HG02610 (cell line): ENCODE data around the gene TRAF5.
"Not testable (repeated sequence)": the region's sequence is repeated elsewhere in the genome, so short reads cannot be mapped to it uniquely, and the experiment has no call there.

ENCODE experiments used
- ATAC-seq: cut with Tn5 transposase; IDR thresholded peaks from one replicate; pipeline ENCODE4 v1.9.1; 2021; ENCODE audit warnings: mild to moderate bottlenecking, moderate library complexity; ENCODE audit not compliant: unreplicated experiment

TRAF5 gene

GRCh38 chr1:211344152-211344618, 17.6 kb downstream of the TRAF5 start:
- no peak for ATAC-seq

GRCh38 chr1:211345719-211346118, 19.1 kb downstream of the TRAF5 start:
- ATAC-seq: no peak

- ATAC-seq: no peak
Observed at GRCh38 chr1:211347077-211347844, 20.6 kb downstream of the TRAF5 start.

DNA sequence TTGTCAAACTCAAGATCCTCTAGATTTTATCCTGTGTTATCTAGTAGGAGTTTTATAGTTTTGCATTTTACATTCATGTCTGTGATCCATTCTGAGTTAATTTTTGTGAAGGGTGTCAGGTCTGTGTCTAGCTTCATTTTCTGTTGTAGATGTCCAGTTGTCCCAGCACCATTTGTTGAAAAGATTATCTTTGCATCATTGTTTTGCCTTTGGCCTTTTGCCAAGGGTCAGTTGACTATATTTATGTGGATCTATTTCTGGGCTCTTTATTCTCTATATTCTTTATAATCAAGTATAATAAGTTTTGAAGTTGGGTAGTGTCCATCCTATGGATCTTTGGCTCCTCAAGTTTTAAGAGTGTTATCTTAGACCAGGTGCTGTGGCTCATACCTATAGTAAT, 21.9 kb downstream of the TRAF5 start:
- no peak for ATAC-seq

GRCh38 chr1:211349741-211350140, 23.1 kb downstream of the TRAF5 start:
- ATAC-seq: no peak

DNA sequence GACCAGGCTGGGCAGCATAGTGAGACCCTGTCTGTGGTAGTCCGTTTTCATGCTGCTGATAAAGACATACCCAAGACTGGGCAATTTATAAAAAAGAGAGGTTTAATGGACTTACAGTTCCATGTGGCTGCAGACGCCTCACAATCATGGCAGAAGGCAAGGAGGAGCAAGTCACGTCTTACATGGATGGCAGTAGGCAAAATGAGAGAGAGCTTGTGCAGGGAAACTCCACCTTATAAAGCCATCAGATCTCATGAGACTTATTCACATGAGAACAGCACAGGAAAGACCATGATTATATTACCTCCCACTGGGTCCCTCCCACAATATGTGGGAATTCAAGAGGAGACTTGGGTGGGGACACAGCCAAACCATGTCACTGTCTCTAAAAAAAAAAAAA, 25.4 kb downstream of the TRAF5 start:
- ATAC-seq: not testable (repeated sequence)

GRCh38 chr1:211352465-211352864, 25.8 kb downstream of the TRAF5 start:
- ATAC-seq: no peak

- ATAC-seq: peak; percentile 84
Observed at GRCh38 chr1:211352985-211353515, 26.4 kb downstream of the TRAF5 start.

DNA sequence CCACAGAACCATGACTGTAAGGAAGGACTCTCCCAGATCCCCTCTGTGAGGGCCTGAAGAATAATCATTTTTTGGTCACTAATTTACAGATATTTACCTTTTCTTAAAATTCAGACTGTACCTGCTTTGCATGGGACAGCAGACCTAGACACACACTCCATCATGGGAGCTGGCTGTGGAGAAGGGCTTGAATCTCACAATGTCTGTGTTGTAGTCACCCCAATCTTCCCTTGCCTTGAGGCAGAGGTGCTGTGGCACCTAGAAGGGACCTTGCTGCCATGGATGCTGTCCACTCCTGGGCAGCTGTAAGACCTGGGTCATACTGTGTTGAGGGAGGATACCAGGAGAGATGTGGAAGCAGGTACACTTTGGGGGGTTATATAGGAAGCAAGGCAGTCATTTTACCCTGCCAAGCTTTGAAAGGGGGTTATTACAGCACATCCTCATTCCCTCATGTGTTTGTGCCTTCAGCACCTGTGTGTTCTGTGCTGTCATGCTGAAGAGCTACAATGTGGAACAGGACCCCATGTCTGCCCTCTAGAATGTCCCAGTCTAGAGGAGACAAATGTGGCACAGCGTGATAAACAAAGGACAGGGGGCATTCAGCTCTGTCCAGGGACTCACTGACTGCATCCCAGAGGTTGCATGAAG, 27.1 kb downstream of the TRAF5 start:
- ATAC-seq: no peak

- no peak for ATAC-seq
Observed at GRCh38 chr1:211355873-211356272, 29.2 kb downstream of the TRAF5 start.

DNA sequence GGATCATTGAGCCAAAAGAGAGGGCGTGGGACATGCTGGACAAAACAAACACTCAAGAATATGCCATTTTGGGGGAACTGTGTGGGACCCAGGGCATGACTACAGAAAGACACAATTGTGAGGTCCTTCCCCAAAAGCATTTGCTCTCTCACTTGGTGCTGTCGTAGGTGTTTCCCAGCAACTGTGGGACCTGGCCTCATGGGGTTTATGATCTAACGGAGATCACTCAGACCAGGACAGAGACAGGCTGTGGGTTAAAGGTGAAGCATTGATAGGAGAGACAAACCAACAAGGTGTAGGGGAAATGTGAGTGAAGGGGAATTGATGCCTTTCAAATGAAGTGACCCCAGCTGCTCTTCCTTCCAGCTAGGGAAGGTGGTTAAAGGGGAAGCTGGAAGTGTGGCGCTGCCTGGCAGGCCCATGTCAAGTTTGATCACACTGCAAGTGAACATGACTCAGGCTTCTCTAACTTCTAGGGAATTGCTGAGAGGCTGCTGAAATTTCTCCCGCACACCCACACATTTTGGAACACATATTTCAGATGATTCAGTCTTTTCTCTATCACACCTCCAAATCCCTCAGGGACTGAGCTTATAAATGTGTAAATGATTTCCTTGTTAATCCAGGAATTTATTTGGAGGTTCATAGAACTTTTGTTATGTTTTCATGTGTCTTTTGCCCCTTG, 30.2 kb downstream of the TRAF5 start:
- ATAC-seq: no peak

DNA sequence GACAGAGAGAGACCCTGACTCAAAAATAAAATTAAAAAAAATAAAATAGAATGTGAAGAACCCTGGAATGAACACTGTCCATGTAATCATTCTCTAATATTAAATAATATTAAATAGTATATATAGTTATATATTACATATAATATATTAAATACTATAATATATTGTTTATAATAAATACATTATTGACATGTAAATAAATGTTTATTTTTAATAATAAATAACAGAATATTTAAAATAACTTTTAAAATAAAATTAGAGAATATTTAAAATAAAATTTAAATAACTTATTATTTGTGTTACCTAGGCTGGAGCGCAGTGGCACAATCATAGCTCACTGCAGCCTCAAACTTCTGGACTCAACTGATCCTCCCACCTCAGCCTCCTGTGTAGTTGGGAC, 32.1 kb downstream of the TRAF5 start:
- ATAC-seq: no peak

GRCh38 chr1:211359876-211360275, 33.2 kb downstream of the TRAF5 start:
- no peak for ATAC-seq

DNA sequence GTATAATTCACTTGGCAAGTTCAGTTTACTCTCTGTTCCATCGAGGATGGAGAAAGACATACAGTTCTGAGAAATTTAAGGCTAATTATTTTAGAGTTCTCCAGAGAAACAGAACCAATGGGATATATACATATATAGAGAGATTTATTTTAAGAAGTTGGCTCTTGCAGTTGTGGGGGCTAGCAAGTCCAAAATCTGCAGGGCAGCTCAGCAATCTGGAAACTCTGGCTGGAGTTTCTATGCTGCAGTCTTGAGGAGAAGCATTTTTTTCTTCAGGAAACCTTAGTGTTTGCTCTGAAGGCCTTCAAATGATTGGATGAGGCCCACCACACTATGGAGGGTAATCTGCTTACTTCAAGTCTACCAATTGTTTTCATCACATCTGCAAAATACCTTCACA, 34.6 kb downstream of the TRAF5 start:
- no peak for ATAC-seq

- no peak for ATAC-seq
Observed at GRCh38 chr1:211369640-211370039, 43.0 kb downstream of the TRAF5 start.

DNA sequence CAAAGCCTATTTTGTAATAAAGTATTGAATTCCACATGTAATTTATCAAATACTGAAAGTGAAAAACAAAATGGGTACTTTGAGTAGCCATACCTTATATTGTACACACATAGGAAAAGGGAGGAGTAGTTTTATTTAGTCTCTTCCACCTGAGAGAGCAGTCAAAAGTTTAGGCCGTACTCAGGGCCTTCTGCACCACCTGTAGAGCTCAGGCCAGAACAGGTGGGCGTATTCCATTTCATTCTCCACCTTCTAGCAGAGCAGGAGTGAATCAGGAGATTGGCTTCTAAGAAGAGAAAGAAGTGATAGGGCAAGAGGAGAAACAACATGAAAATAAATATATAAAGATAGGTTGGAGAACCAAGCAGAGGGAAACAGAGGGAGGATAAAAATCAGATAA, 44.0 kb downstream of the TRAF5 start:
- no peak for ATAC-seq

- ATAC-seq: no peak
Observed at GRCh38 chr1:211371406-211372105, 44.9 kb downstream of the TRAF5 start.

GRCh38 chr1:211372463-211372862, 45.8 kb downstream of the TRAF5 start:
- no peak for ATAC-seq

DNA sequence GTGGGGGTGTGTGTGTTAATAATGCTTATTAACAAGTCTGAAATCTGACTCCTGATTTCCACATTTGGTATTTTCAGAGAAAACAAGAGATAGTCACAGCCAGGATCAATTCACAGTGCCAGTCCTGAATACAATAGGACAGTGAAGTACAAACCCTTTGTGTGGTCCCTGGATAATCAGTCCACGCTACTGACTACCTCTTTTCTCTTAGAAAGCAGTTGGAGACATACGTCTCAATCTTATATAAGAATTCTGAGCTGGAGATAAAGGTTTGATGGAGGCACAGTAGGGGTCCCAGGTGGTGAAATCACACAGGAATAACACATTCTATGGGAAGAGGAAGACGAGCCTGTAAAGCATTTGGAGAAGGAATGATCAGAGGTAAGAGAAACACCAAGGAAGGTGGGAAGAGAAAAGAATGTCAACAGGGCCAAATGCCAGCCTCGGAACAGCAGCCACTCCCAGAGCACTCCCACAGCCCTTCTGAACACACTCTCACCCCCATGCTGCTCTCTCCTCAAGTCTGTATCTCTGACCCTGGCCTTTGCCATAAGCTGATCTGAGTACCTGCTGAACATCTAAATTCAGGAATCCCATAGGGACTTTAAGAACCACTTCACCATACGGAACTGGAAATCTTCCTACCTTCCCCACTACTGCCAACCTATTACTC, 48.6 kb downstream of the TRAF5 start:
- ATAC-seq: no peak

- ATAC-seq: no peak
Observed at GRCh38 chr1:211375949-211376348, 49.3 kb downstream of the TRAF5 start.
